ENCODE results near the gene NID1. TPM values are rescaled to one million over a fixed set of nuclear protein-coding genes. Genes with fewer than 3 reads are reported as not detected.

The NID1 gene
- polyA plus RNA-seq, 2 donors = 3.9 to 11.6 TPM

- Histone ChIP-seq H3K4me3 (ENCODE audit: low read depth in 1 of 2, low read length in 2 of 2) (no peak overlapping the region), H3K4me1 (ENCODE audit: control insufficient read depth in 2 of 2, insufficient read depth in 2 of 2, low read length in 1 of 2) (no peaks in the 10 kb centered on the region), H3K36me3 (ENCODE audit: control insufficient read depth in 2 of 2, insufficient read depth in 2 of 2, low read length in 1 of 2) (peaks cover 4 to 5% of the 10 kb centered on the region in 2 donors), H3K27ac (ENCODE audit: low read depth in 2 of 2, low read length in 1 of 2) (no peak overlapping the region), H3K9me3 (ENCODE audit: control insufficient read depth in 2 of 2, insufficient read depth in 1 of 2, low read depth in 1 of 2, low read length in 1 of 2) (no peaks in the 10 kb centered on the region), H3K27me3 (ENCODE audit: control insufficient read depth in 1 of 2, insufficient read depth in 2 of 2, low read length in 2 of 2) (no peaks in the 10 kb centered on the region)
- 61 to 63% methylated on average over 4 of the region's 4 CpGs for WGBS, 2 donors
Observed at GRCh38 chr1:236033336-236033735, 31.6 kb downstream of the NID1 start.

DNA sequence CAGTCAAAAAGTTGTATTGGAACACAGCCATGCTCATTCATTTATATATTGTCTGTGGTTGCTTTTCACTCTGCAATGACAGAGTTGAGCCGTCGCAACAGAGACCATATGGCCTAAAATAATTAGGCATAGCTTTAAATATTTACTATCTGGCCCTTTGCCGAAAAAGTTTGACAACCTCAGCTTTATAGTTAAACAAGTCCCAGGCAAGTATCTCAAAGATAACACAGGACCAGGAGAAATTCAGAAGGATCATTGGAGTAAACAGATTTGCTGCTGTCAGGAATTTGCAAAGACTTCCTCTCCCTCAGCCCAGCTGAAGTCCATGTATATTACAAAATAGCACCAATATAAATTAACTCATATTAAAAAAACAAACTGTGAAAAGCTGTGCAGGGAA lies 34.4 kb downstream of the NID1 start:
- Histone ChIP-seq H3K4me1 (ENCODE audit: control insufficient read depth in 2 of 2, insufficient read depth in 2 of 2, low read length in 1 of 2) (no peaks in the 10 kb centered on the region), H3K27me3 (ENCODE audit: control insufficient read depth in 1 of 2, insufficient read depth in 2 of 2, low read length in 2 of 2) (no peaks in the 10 kb centered on the region), H3K4me3 (ENCODE audit: low read depth in 1 of 2, low read length in 2 of 2) (no peak overlapping the region), H3K27ac (ENCODE audit: low read depth in 2 of 2, low read length in 1 of 2) (no peak overlapping the region), H3K9me3 (ENCODE audit: control insufficient read depth in 2 of 2, insufficient read depth in 1 of 2, low read depth in 1 of 2, low read length in 1 of 2) (no peaks in the 10 kb centered on the region), H3K36me3 (ENCODE audit: control insufficient read depth in 2 of 2, insufficient read depth in 2 of 2, low read length in 1 of 2) (peaks cover 5 to 6% of the 10 kb centered on the region in 2 donors)
- 38 to 40% methylated on average over 3 of the region's 3 CpGs for WGBS, 2 donors

- WGBS, 2 donors = 94 to 96% methylated on average over 26 of the region's 26 CpGs
- H3K36me3 ChIP-seq (ENCODE audit: control insufficient read depth in 2 of 2, insufficient read depth in 2 of 2, low read length in 1 of 2) = peaks cover 5 to 6% of the 10 kb centered on the region in 2 donors
- H3K9me3 ChIP-seq (ENCODE audit: control insufficient read depth in 2 of 2, insufficient read depth in 1 of 2, low read depth in 1 of 2, low read length in 1 of 2) = no peaks in the 10 kb centered on the region
- no peak overlapping the region for H3K4me3 ChIP-seq (ENCODE audit: low read depth in 1 of 2, low read length in 2 of 2)
- H3K27me3 ChIP-seq (ENCODE audit: control insufficient read depth in 1 of 2, insufficient read depth in 2 of 2, low read length in 2 of 2) = no peaks in the 10 kb centered on the region
- no peaks in the 10 kb centered on the region for H3K4me1 ChIP-seq (ENCODE audit: control insufficient read depth in 2 of 2, insufficient read depth in 2 of 2, low read length in 1 of 2)
- H3K27ac ChIP-seq (ENCODE audit: low read depth in 2 of 2, low read length in 1 of 2) = no peak overlapping the region
Observed at GRCh38 chr1:236029428-236029940, 35.4 kb downstream of the NID1 start.

DNA sequence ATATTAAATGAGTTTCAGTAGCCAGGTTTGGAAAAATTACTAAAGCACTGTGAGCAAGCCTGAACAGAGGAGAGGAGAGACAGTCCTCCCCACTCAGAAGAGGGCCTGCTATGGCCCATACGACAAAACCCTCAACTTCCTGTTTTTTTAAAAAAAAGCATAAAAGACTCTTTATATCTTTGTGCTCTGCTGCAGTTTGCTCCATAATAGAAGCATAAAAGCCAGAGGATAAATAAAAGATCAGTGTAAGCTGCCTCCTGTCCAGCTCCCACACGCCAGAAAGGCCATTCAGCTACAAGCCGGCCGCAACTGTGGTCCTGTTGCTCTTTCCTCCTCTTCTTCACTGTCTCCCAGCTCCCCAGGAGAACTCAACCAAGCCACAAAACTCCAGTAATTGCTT lies 37.8 kb downstream of the NID1 start:
- Histone ChIP-seq H3K4me3 (ENCODE audit: low read depth in 1 of 2, low read length in 2 of 2) (no peak overlapping the region), H3K27me3 (ENCODE audit: control insufficient read depth in 1 of 2, insufficient read depth in 2 of 2, low read length in 2 of 2) (no peaks in the 10 kb centered on the region), H3K36me3 (ENCODE audit: control insufficient read depth in 2 of 2, insufficient read depth in 2 of 2, low read length in 1 of 2) (peaks cover 5 to 6% of the 10 kb centered on the region in 2 donors), H3K27ac (ENCODE audit: low read depth in 2 of 2, low read length in 1 of 2) (no peak overlapping the region), H3K9me3 (ENCODE audit: control insufficient read depth in 2 of 2, insufficient read depth in 1 of 2, low read depth in 1 of 2, low read length in 1 of 2) (no peaks in the 10 kb centered on the region), H3K4me1 (ENCODE audit: control insufficient read depth in 2 of 2, insufficient read depth in 2 of 2, low read length in 1 of 2) (no peaks in the 10 kb centered on the region)
- 83 to 84% methylated on average over 4 of the region's 4 CpGs for WGBS, 2 donors

DNA sequence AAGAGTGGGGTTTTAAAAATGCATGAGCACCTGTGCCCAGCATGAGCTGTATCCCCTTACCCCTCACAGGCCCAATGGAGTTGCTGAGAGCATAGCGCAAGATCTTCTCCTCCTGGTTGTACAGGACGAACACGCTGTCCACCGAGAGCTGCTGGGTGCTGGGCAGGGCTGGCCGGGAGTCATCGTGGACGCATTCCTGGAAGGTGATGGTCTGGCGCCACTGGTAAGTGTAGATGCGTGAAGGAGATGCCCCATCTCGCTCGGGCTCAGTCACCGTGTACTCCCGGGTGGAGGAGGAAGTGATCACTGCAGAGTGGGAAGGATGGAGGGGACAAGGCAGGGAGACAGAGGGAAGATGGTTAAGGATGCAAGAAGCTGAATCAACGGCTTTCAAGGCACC lies 39.1 kb downstream of the NID1 start:
- no peak overlapping the region for H3K4me3 ChIP-seq (ENCODE audit: low read depth in 1 of 2, low read length in 2 of 2)

GRCh38 chr1:236024641-236025040 lies 40.2 kb downstream of the NID1 start:
- 92 to 94% methylated on average over 7 of the region's 7 CpGs for WGBS, 2 donors
- H3K4me3 ChIP-seq (ENCODE audit: low read depth in 1 of 2, low read length in 2 of 2) = no peak overlapping the region
- no peaks in the 10 kb centered on the region for H3K9me3 ChIP-seq (ENCODE audit: control insufficient read depth in 2 of 2, insufficient read depth in 1 of 2, low read depth in 1 of 2, low read length in 1 of 2)
- H3K36me3 ChIP-seq (ENCODE audit: control insufficient read depth in 2 of 2, insufficient read depth in 2 of 2, low read length in 1 of 2) = peaks cover 0 to 6% of the 10 kb centered on the region in 2 donors
- H3K27me3 ChIP-seq (ENCODE audit: control insufficient read depth in 1 of 2, insufficient read depth in 2 of 2, low read length in 2 of 2) = no peaks in the 10 kb centered on the region
- no peak overlapping the region for H3K27ac ChIP-seq (ENCODE audit: low read depth in 2 of 2, low read length in 1 of 2)
- no peaks in the 10 kb centered on the region for H3K4me1 ChIP-seq (ENCODE audit: control insufficient read depth in 2 of 2, insufficient read depth in 2 of 2, low read length in 1 of 2)

More for the DNA sequence above, 39.1 kb downstream of the NID1 start:
- Histone ChIP-seq H3K27me3 (ENCODE audit: control insufficient read depth in 1 of 2, insufficient read depth in 2 of 2, low read length in 2 of 2) (no peaks in the 10 kb centered on the region), H3K4me1 (ENCODE audit: control insufficient read depth in 2 of 2, insufficient read depth in 2 of 2, low read length in 1 of 2) (no peaks in the 10 kb centered on the region), H3K9me3 (ENCODE audit: control insufficient read depth in 2 of 2, insufficient read depth in 1 of 2, low read depth in 1 of 2, low read length in 1 of 2) (no peaks in the 10 kb centered on the region), H3K27ac (ENCODE audit: low read depth in 2 of 2, low read length in 1 of 2) (no peak overlapping the region), H3K36me3 (ENCODE audit: control insufficient read depth in 2 of 2, insufficient read depth in 2 of 2, low read length in 1 of 2) (peaks cover 5 to 6% of the 10 kb centered on the region in 2 donors)
- 92 to 94% methylated on average over 14 of the region's 14 CpGs for WGBS, 2 donors

GRCh38 chr1:236023926-236024565 lies 40.8 kb downstream of the NID1 start:
- Histone ChIP-seq H3K4me1 (ENCODE audit: control insufficient read depth in 2 of 2, insufficient read depth in 2 of 2, low read length in 1 of 2) (no peaks in the 10 kb centered on the region), H3K27ac (ENCODE audit: low read depth in 2 of 2, low read length in 1 of 2) (no peak overlapping the region), H3K9me3 (ENCODE audit: control insufficient read depth in 2 of 2, insufficient read depth in 1 of 2, low read depth in 1 of 2, low read length in 1 of 2) (no peaks in the 10 kb centered on the region), H3K27me3 (ENCODE audit: control insufficient read depth in 1 of 2, insufficient read depth in 2 of 2, low read length in 2 of 2) (no peaks in the 10 kb centered on the region), H3K4me3 (ENCODE audit: low read depth in 1 of 2, low read length in 2 of 2) (no peak overlapping the region), H3K36me3 (ENCODE audit: control insufficient read depth in 2 of 2, insufficient read depth in 2 of 2, low read length in 1 of 2) (peaks cover 0 to 2% of the 10 kb centered on the region in 2 donors)
- WGBS, 2 donors = 91% methylated on average over 15 of the region's 15 CpGs

DNA sequence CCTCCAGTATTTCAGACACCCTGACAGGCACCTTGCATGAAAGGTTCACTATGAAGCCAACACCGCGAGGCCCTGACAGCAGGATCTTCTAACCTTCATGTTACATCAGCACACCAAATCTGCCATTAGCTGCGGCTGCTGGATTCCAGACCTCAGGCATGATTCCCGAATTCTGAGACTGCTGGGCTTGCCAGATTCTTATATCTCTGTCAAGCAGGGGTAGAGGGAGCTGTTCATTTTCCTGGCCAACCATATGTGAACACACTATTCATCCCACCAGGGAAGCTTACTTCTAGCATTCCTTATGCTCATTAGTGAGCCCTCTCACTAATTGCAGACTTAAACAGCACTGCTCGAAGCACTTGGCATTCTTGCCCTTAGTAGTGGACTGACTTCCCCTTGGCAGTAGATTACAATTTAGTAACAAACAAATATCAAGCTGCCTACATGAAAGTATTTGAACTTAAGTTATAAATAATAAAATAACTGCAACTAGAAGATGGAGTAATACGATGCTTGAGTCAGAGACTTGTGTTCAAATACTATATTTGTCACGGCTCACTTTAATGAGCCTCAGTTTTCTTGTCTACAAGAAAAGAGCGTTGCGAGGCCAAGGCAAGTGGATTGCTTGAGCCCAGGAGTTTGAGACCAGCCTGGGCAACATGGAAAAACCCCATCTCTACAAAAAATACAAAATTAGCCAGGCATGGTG lies 43.3 kb downstream of the NID1 start:
- H3K4me3 ChIP-seq (ENCODE audit: low read depth in 1 of 2, low read length in 2 of 2) = no peak overlapping the region
- no peaks in the 10 kb centered on the region for H3K9me3 ChIP-seq (ENCODE audit: control insufficient read depth in 2 of 2, insufficient read depth in 1 of 2, low read depth in 1 of 2, low read length in 1 of 2)
- peak overlapping the region; percentile 50 to 65 for H3K27ac ChIP-seq (ENCODE audit: low read depth in 2 of 2, low read length in 1 of 2)
- H3K27me3 ChIP-seq (ENCODE audit: control insufficient read depth in 1 of 2, insufficient read depth in 2 of 2, low read length in 2 of 2) = no peaks in the 10 kb centered on the region
- WGBS, 2 donors = 65 to 71% methylated on average over 9 of the region's 9 CpGs
- H3K4me1 ChIP-seq (ENCODE audit: control insufficient read depth in 2 of 2, insufficient read depth in 2 of 2, low read length in 1 of 2) = peaks cover 0 to 2% of the 10 kb centered on the region in 2 donors
- peaks cover 0 to 2% of the 10 kb centered on the region in 2 donors for H3K36me3 ChIP-seq (ENCODE audit: control insufficient read depth in 2 of 2, insufficient read depth in 2 of 2, low read length in 1 of 2)

GRCh38 chr1:236020359-236021219 lies 44.3 kb downstream of the NID1 start:
- Histone ChIP-seq H3K4me3 (ENCODE audit: low read depth in 1 of 2, low read length in 2 of 2) (no peak overlapping the region), H3K27me3 (ENCODE audit: control insufficient read depth in 1 of 2, insufficient read depth in 2 of 2, low read length in 2 of 2) (no peaks in the 10 kb centered on the region), H3K9me3 (ENCODE audit: control insufficient read depth in 2 of 2, insufficient read depth in 1 of 2, low read depth in 1 of 2, low read length in 1 of 2) (no peaks in the 10 kb centered on the region), H3K27ac (ENCODE audit: low read depth in 2 of 2, low read length in 1 of 2) (peak overlapping the region; percentile 50 to 65), H3K4me1 (ENCODE audit: control insufficient read depth in 2 of 2, insufficient read depth in 2 of 2, low read length in 1 of 2) (peaks cover 0 to 2% of the 10 kb centered on the region in 2 donors), H3K36me3 (ENCODE audit: control insufficient read depth in 2 of 2, insufficient read depth in 2 of 2, low read length in 1 of 2) (no peaks in the 10 kb centered on the region)
- 73 to 74% methylated on average over 20 of the region's 20 CpGs for WGBS, 2 donors

All from esophagus (tissue), 2 donors.